ENCODE results near the gene AP3M1.
"Not testable (repeated sequence)": the region's sequence is repeated elsewhere in the genome, so short reads cannot be mapped to it uniquely, and the experiment has no call there.

AP3M1 gene

GRCh38 chr10:74150204-74150989 lies at the start of gene AP3M1:
Gene AP3M1 (minus strand): TSS chr10:74150828. CDS start chr10:74138379, 12,449 bp downstream.
- peak; percentile 56 for DNase-seq

GRCh38 chr10:74199315-74199714 lies 48.7 kb upstream of the AP3M1 start:
- no peak for DNase-seq

- no peak for DNase-seq
Observed at GRCh38 chr10:74194999-74195398, 44.4 kb upstream of the AP3M1 start.

GRCh38 chr10:74194545-74194944 lies 43.9 kb upstream of the AP3M1 start:
- no peak for DNase-seq

- no peak for DNase-seq
Observed at GRCh38 chr10:74190494-74190893, 39.9 kb upstream of the AP3M1 start.

- DNase-seq = peak; percentile 38
Observed at GRCh38 chr10:74189999-74190421, 39.4 kb upstream of the AP3M1 start.

- not testable (repeated sequence) for DNase-seq
Observed at GRCh38 chr10:74188617-74189016, 38.0 kb upstream of the AP3M1 start.

- DNase-seq = no peak
Observed at GRCh38 chr10:74187237-74187636, 36.6 kb upstream of the AP3M1 start.

GRCh38 chr10:74186678-74187077 lies 36.0 kb upstream of the AP3M1 start:
- DNase-seq = no peak

- no peak for DNase-seq
Observed at GRCh38 chr10:74179111-74179710, 28.6 kb upstream of the AP3M1 start.

- DNase-seq = no peak
Observed at GRCh38 chr10:74178042-74178791, 27.6 kb upstream of the AP3M1 start.

GRCh38 chr10:74177140-74177677 lies 26.6 kb upstream of the AP3M1 start:
- no peak for DNase-seq

- peak; percentile 76 for DNase-seq
Observed at GRCh38 chr10:74176380-74177139, 25.9 kb upstream of the AP3M1 start.

GRCh38 chr10:74175510-74176379 lies 25.1 kb upstream of the AP3M1 start:
- no peak for DNase-seq

GRCh38 chr10:74174521-74174920 lies 23.9 kb upstream of the AP3M1 start:
- DNase-seq = no peak

- no peak for DNase-seq
Observed at GRCh38 chr10:74171625-74172024, 21.0 kb upstream of the AP3M1 start.

- DNase-seq = no peak
Observed at GRCh38 chr10:74167443-74167842, 16.8 kb upstream of the AP3M1 start.

- DNase-seq = no peak
Observed at GRCh38 chr10:74165530-74165901, 14.9 kb upstream of the AP3M1 start.

- DNase-seq = no peak
Observed at GRCh38 chr10:74164716-74165529, 14.3 kb upstream of the AP3M1 start.

GRCh38 chr10:74163319-74164068 lies 12.9 kb upstream of the AP3M1 start:
- DNase-seq = no peak

Measured in SIG-M5 (cell line).